GM12865 (cell line): ENCODE data around the gene LMX1B.

Experiments used
- DNase-seq: peaks from one replicate; pipeline ENCODE4 v3.0.0; 2010; ENCODE audit warnings: low read depth
- H3K4me3 ChIP-seq: 2 replicates; pipeline ENCODE4 v1.5.1; 2011; ENCODE audit warnings: mild to moderate bottlenecking, low read depth, low read length, control low read depth
- TF ChIP-seq, protein P1 (sequence below): IDR thresholded peaks from 2 replicates; pipeline ENCODE4 v1.5.1; 2011; ENCODE audit warnings: low read length, control low read depth, low read depth, inconsistent platforms; ENCODE audit not compliant: insufficient read depth; ENCODE audit errors: missing control alignments

Gene LMX1B

DNA sequence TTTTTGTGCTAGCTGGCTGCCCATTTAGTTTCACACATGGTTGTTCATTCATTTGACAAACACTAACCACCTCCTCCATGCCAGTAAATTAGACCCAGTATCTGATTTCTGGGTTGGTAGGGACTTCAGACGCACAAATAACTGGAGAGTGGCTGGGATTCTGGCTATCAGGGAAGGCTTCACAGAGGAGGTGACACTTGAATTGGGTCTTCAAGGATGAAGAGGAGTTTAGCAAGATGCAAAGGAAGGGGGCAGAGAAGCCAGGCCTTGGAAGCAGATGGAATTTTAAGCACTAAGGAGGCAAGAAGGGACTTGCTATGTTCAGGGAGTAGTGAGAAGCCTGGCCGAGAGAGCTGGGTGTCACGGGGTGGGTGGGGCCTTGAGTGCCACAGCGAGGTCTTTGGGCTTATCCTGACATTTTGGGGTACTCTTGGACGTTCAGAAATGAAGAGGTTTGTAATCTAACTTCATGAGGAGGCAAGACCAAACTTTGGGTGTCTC is 71.3 kb downstream of the LMX1B start:
- TF ChIP-seq, protein P1, sequence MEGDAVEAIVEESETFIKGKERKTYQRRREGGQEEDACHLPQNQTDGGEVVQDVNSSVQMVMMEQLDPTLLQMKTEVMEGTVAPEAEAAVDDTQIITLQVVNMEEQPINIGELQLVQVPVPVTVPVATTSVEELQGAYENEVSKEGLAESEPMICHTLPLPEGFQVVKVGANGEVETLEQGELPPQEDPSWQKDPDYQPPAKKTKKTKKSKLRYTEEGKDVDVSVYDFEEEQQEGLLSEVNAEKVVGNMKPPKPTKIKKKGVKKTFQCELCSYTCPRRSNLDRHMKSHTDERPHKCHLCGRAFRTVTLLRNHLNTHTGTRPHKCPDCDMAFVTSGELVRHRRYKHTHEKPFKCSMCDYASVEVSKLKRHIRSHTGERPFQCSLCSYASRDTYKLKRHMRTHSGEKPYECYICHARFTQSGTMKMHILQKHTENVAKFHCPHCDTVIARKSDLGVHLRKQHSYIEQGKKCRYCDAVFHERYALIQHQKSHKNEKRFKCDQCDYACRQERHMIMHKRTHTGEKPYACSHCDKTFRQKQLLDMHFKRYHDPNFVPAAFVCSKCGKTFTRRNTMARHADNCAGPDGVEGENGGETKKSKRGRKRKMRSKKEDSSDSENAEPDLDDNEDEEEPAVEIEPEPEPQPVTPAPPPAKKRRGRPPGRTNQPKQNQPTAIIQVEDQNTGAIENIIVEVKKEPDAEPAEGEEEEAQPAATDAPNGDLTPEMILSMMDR: no peak
- no peak for DNase-seq
- no peak overlapping the region for H3K4me3 ChIP-seq

DNA sequence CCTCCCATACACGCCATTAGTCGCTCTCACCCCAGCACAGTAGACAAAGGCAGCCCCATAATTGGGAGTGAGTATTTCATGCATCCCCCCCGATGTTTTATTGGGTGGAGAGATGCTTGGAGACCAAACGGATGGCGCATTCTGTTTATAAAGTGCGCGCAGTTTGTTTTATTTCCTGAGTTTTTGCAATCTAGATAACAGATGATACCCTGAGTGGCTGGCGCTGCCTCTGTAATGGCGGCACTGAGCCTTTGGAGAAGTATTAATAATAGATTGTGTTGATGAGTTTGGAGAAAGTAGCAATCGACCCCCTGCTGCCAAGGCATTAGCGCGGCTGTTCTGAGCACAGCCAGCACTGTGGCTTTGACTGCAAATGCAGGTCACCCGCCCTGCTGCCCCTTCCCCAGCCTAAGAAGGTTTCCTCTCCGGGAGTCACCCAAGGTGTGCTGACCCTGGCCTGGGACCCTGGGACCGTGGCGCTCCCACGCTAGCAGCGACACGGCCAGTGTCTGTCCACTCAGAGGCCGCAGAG is 74.3 kb downstream of the LMX1B start:
- no peak overlapping the region for H3K4me3 ChIP-seq
- DNase-seq: no peak
- TF ChIP-seq, protein P1: no peak

DNA sequence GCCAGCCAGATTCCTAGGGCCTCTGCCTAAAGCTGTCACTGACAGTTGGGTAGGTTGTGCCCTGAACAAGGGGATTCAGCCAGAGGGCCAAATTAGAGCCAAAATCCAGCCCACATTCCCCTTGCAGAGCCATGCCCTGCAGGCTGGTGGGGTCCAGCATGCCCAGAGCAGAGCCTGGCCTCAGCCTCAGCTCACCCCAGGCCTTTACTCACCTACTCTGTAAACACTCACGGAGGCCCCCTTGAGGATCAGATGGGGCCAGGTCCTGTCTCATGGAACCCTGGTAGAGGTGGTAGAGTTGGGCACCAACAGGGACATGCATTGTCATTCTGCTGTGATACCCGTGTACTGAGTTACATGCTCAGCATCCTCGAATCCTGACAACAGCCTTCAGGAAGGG is 74.9 kb downstream of the LMX1B start:
- no peak overlapping the region for H3K4me3 ChIP-seq
- TF ChIP-seq, protein P1: no peak
- DNase-seq: no peak

DNA sequence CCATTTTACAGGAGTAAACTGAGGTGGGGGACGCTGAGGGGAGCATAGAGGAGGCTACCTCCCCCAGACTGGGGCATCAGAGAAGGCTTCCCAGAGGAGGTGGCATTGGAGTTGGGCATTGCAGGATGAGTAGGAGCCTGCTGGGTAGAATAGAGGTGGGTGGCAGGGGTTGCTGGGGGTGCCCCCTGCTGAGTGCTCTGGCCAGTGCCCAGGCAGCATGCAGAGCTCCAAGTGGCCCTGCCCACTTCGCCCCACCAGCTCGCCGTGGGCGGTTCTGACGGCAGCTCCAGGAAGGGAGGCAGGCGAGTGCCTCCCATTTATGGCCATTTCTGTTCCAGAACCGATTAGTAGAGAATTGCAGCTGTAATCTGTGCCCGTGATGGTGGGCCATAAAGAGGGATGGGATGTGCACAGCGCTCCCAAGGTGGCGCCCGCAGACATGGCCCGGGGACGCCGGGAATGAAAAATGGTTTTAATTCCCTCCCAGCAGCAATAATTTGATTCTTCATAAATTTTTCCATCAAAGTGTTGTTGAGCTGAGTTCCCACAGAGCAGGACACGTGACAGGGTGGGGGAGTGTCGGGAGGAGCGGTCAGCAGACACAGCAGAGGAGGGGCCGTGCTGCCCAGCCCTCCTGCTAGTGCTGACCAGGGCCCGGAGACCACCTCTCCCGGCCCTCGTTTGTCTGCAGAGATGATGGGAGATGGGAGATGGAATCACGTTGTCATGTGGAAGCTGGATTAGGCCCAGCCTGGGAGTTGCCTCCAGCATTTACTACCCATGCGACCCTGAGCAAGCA is 75.5 kb downstream of the LMX1B start:
- no peak for DNase-seq
- no peak overlapping the region for H3K4me3 ChIP-seq
- TF ChIP-seq, protein P1: no peak

DNA sequence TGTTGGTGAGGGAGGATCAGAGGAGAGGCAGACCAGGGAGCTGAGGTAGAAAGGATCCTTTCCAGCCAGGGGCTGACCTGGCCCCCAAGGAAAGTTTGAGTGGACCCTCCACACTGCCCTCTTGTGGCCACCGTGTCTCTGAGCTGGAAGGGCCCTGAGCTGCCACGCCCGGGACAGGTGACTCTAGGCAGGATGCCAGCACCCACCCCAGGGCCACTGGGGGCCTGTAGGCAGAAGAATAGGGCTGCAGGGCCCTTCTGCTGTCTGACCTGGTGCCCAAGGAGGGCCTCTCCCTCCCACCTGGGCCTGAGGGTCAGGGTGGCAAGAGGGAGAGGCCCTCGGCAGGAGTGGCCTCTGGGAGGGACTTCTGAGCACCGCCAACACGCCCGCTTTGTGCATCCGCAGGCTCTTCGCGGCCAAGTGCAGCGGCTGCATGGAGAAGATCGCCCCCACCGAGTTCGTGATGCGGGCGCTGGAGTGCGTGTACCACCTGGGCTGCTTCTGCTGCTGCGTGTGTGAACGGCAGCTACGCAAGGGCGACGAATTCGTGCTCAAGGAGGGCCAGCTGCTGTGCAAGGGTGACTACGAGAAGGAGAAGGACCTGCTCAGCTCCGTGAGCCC is 76.8 kb downstream of the LMX1B start:
- peak; percentile 31 for DNase-seq
- TF ChIP-seq, protein P1: peak; percentile 64
- H3K4me3 ChIP-seq: no peak overlapping the region

DNA sequence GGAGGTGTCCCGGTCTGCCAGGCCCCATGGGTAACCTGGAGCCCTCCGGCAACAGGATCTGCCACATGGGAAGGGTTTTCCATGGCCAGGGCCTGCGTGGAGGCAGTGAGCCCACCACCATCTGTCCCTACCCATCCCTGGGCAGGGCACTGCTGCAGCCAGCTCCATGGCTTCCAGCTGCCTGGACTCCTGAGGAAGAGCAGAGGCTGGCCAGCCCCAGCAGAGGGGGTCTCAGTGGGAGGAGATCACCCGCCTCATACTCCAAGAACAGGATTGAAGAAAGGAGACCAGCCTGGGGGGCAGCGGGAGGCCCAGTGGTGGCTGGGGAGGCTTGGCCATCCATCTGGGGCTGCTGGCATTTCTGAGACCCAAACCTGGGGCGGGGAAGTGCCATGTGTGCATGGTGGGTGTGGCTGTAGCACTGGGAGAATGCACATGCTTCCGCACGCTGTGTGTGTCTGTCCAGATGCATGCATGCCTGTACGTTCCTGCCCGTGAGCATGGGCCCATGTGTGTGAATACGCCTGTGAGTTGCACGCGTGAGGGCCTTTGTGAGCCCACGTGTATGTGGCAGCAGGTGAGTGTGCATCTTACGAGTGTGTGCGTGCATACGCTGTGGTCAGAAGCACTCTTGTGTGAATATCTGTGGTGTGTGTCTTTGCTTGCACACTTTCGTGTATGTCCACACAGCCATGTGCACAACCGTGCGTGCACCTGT is 78.5 kb downstream of the LMX1B start:
- H3K4me3 ChIP-seq: no peak overlapping the region
- TF ChIP-seq, protein P1: no peak
- no peak for DNase-seq
